ENCODE results near the gene INTS4. TPM values are rescaled to one million over a fixed set of nuclear protein-coding genes. Genes with fewer than 3 reads are reported as not detected.
"Not testable (repeated sequence)": the region's sequence is repeated elsewhere in the genome, so short reads cannot be mapped to it uniquely, and the experiment has no call there.

Gene INTS4
- total and polyA plus RNA-seq, 2 donors from 2014 or later: 16.7 to 34.6 TPM

- FAIRE-seq (no peak), DNase-seq (no peak)
- Histone ChIP-seq H3K9me3 (ENCODE audit: control insufficient read depth in 2 of 3, insufficient read depth in 1 of 3, low read length in 3 of 3) (no peaks in the 10 kb centered on the region), H3K36me3 (ENCODE audit: control insufficient read depth in 2 of 3, insufficient read depth in 3 of 3, low read length in 3 of 3) (peaks cover 0 to 28% (median 19%) of the 10 kb centered on the region in 3 donors), H3K27me3 (ENCODE audit: control insufficient read depth, insufficient read depth, low read length) (no peaks in the 10 kb centered on the region), H3K4me1 (ENCODE audit: control insufficient read depth in 2 of 3, insufficient read depth in 2 of 3, low read depth in 1 of 3, low read length in 3 of 3) (no peaks in the 10 kb centered on the region), H3K9ac (ENCODE audit: low read length in 3 of 3) (no peak overlapping the region), H3K4me3 (ENCODE audit: low read length in 3 of 3) (no peak overlapping the region), H3K27ac (ENCODE audit: low read depth in 2 of 2, low read length in 2 of 2) (no peak overlapping the region)
- TF ChIP-seq CTCF (IDR thresholded peaks at IDR 0.05; ENCODE audit: borderline replicate concordance, extremely low read depth, insufficient read depth): no peak
- intact Hi-C loops (cut with DNase I): no loop called here
These were observed 110.7 kb downstream of the INTS4 start for GRCh38 chr11:77883775-77884174.

DNA sequence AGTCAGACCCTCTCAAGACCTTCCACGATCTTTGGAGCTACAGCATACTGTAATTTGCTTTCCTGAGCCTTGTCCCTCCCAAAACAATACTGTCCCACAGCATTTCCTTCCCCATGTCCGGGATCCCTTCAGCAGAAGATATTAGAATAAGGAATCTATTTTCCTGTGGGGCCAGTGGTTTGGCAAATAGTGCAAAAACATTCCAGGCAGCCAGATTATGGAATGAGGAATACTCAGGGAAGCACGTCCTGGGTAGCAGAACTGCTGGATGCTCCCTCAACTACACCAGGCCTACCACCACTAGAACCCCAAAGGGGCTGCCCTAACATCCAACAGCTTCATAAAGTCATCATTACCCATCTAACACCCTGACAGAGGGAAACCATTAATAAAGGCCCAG lies 112.1 kb downstream of the INTS4 start:
- no peak for TF ChIP-seq CTCF (IDR thresholded peaks at IDR 0.05; ENCODE audit: borderline replicate concordance, extremely low read depth, insufficient read depth)
- Histone ChIP-seq H3K27ac (ENCODE audit: low read depth in 2 of 2, low read length in 2 of 2) (no peak overlapping the region), H3K9me3 (ENCODE audit: control insufficient read depth in 2 of 3, insufficient read depth in 1 of 3, low read length in 3 of 3) (no peaks in the 10 kb centered on the region), H3K4me1 (ENCODE audit: control insufficient read depth in 2 of 3, insufficient read depth in 2 of 3, low read depth in 1 of 3, low read length in 3 of 3) (no peaks in the 10 kb centered on the region), H3K9ac (ENCODE audit: low read length in 3 of 3) (no peak overlapping the region), H3K27me3 (ENCODE audit: control insufficient read depth, insufficient read depth, low read length) (no peaks in the 10 kb centered on the region), H3K36me3 (ENCODE audit: control insufficient read depth in 2 of 3, insufficient read depth in 3 of 3, low read length in 3 of 3) (peaks cover 0 to 33% (median 19%) of the 10 kb centered on the region in 3 donors), H3K4me3 (ENCODE audit: low read length in 3 of 3) (no peak overlapping the region)
- intact Hi-C loops (cut with DNase I): no loop called here
- DNase-seq (no peak), FAIRE-seq (no peak)

DNA sequence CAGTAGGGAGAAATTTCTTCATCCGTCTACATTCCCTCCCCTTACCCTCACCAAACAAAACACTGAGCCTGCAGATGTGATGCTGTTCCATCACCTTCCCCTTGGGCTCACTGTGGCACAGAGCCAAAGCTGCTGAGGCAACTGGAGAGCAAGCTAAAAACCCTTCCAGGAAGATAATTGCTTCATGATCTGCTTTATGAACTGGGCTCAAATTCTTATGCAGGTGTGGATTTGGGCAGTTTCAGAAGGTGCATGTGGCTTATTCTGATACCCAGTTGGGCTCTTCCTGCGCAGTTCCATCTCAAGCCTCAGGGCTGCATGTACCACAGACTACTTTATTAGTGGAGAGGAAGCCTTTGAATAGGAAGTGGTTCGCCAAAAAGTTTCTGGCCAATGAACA lies 115.2 kb downstream of the INTS4 start:
- Histone ChIP-seq H3K27ac (ENCODE audit: low read depth in 2 of 2, low read length in 2 of 2) (no peak overlapping the region), H3K9me3 (ENCODE audit: control insufficient read depth in 2 of 3, insufficient read depth in 1 of 3, low read length in 3 of 3) (no peaks in the 10 kb centered on the region), H3K4me3 (ENCODE audit: low read length in 3 of 3) (no peak overlapping the region), H3K9ac (ENCODE audit: low read length in 3 of 3) (no peak overlapping the region), H3K4me1 (ENCODE audit: control insufficient read depth in 2 of 3, insufficient read depth in 2 of 3, low read depth in 1 of 3, low read length in 3 of 3) (no peaks in the 10 kb centered on the region), H3K27me3 (ENCODE audit: control insufficient read depth, insufficient read depth, low read length) (no peaks in the 10 kb centered on the region), H3K36me3 (ENCODE audit: control insufficient read depth in 2 of 3, insufficient read depth in 3 of 3, low read length in 3 of 3) (peaks cover 0 to 28% (median 17%) of the 10 kb centered on the region in 3 donors)
- no peak for TF ChIP-seq CTCF (IDR thresholded peaks at IDR 0.05; ENCODE audit: borderline replicate concordance, extremely low read depth, insufficient read depth)
- FAIRE-seq (no peak), DNase-seq (no peak)
- intact Hi-C loops (cut with DNase I): no loop called here

GRCh38 chr11:77878247-77878646 lies 116.2 kb downstream of the INTS4 start:
- FAIRE-seq: not testable (repeated sequence)

More at GRCh38 chr11:77878247-77878646, 116.2 kb downstream of the INTS4 start:
- intact Hi-C loops (cut with DNase I); H3K4me1 ChIP-seq (ENCODE audit: control insufficient read depth in 2 of 3, insufficient read depth in 2 of 3, low read depth in 1 of 3, low read length in 3 of 3); H3K9me3 ChIP-seq (ENCODE audit: control insufficient read depth in 2 of 3, insufficient read depth in 1 of 3, low read length in 3 of 3); H3K27me3 ChIP-seq (ENCODE audit: control insufficient read depth, insufficient read depth, low read length); H3K27ac ChIP-seq (ENCODE audit: low read depth in 2 of 2, low read length in 2 of 2); H3K9ac ChIP-seq (ENCODE audit: low read length in 3 of 3); H3K4me3 ChIP-seq (ENCODE audit: low read length in 3 of 3): not testable (repeated sequence)
- DNase-seq: peak in 2 of 5 donors; percentile 11
- H3K36me3 ChIP-seq (ENCODE audit: control insufficient read depth in 2 of 3, insufficient read depth in 3 of 3, low read length in 3 of 3): peaks cover 0 to 31% (median 14%) of the 10 kb centered on the region in 3 donors

Data from kidney (tissue), 14 donors.